Activated naive CD8-positive, alpha-beta T cell (primary cell): ENCODE data around the gene ZNF521.

ENCODE experiments used
- H3K27ac Mint-ChIP-seq: one replicate; pipeline ENCODE4 v1.8.0; 2021; ENCODE audit warnings: mixed read lengths
- H3K27me3 Mint-ChIP-seq: one replicate; pipeline ENCODE4 v1.8.0; 2021; ENCODE audit warnings: mixed read lengths
- H3K36me3 Mint-ChIP-seq: one replicate; pipeline ENCODE4 v1.8.0; 2021; ENCODE audit warnings: mixed read lengths
- H3K4me1 Mint-ChIP-seq: one replicate; pipeline ENCODE4 v1.8.0; 2021; ENCODE audit warnings: low read depth, mixed read lengths
- H3K4me3 Mint-ChIP-seq: one replicate; pipeline ENCODE4 v1.8.0; 2021; ENCODE audit warnings: mild to moderate bottlenecking, mixed read lengths
- H3K9me3 Mint-ChIP-seq: one replicate; pipeline ENCODE4 v1.8.0; 2021; ENCODE audit warnings: low read depth, mixed read lengths

The ZNF521 gene

DNA sequence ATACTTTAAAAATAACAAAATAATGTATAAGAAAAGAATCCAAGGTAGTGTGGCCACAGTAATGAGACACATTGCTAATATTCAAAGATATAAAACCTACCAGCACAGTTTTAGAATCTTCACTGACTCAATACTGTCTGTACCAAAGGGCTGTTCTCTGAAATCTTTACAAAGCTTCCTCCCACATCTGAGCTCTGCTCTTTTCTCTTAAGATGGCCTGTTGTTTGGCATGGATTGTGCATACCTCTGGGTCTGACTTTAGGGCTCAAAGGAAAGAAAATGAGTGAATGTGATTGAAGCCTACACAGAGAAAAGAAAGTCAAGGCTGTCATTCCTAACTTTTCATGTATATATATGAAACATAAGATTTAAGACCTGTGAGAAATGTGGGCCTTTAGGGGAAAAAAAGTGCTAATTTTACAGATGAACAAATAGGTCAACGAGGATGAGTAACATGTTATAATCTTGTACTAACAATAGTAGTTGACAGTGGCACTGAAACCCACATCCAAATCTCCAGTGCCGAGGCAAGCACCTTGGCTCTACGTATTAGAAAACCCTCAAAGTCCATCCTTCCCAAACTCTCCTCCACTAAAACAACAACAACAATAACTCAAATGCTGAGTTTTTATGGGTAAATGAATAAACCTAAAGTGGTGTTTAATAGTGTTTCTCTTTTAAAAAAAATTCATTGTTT lies 114.2 kb downstream of the ZNF521 start:
- Mint-ChIP-seq H3K27ac (no peak overlapping the region), H3K36me3 (no peaks in the 10 kb centered on the region), H3K4me3 (no peak overlapping the region), H3K4me1 (no peaks in the 10 kb centered on the region), H3K9me3 (no peaks in the 10 kb centered on the region), H3K27me3 (no peaks in the 10 kb centered on the region)

DNA sequence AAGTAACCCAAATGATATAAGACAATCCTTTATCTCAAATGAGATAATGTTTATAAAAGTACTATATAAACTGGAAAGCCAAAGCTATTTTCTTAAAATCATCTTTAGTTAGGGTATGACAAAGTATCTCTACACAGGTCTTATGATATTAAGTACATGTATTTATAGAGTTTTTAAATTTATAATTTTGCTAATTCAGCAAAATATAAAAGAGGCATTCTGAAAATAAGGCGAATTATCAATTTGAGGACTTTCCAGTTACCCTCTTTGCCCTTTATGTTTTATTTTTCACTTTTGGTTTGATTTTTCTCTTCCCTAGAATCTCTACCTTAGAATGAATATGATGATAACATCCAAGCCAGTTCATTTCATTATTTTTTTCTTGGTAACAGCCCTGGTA lies 115.2 kb downstream of the ZNF521 start:
- Mint-ChIP-seq H3K4me1 (no peaks in the 10 kb centered on the region), H3K9me3 (no peaks in the 10 kb centered on the region), H3K36me3 (no peaks in the 10 kb centered on the region), H3K27ac (no peak overlapping the region), H3K4me3 (no peak overlapping the region), H3K27me3 (no peaks in the 10 kb centered on the region)

DNA sequence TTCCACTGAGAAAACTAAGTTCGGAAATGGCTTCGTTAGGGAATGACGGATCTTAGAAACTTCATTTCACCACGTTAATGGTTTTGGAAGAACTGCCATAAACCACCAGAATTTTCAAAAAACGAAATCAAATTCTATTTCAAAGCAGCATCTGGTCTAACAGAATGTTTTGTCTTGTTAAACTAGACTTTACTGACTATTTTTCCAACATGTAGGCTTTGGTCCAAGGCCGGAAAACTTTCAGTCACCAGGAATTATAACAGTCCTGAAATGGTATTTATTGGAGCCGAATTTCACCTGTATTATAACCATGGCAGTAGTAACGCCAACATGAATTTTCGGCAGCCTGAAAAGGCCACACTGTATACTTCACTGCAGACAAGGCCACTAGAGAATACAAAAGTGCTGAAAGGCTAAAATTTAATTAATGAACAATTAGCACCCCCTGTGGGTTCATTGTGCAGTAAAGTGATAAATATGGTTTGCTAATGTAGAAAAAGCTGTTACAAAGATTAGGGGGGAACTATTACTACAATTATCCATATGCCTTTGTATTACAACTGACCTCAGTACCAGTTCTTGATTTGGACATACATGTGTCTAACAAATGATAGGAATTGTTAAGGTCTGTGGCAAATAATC lies 116.4 kb downstream of the ZNF521 start:
- Mint-ChIP-seq H3K36me3 (no peaks in the 10 kb centered on the region), H3K4me3 (no peak overlapping the region), H3K27me3 (no peaks in the 10 kb centered on the region), H3K9me3 (no peaks in the 10 kb centered on the region), H3K4me1 (no peaks in the 10 kb centered on the region), H3K27ac (no peak overlapping the region)

- Mint-ChIP-seq H3K27ac (no peak overlapping the region), H3K36me3 (no peaks in the 10 kb centered on the region), H3K9me3 (no peaks in the 10 kb centered on the region), H3K27me3 (no peaks in the 10 kb centered on the region), H3K4me1 (no peaks in the 10 kb centered on the region), H3K4me3 (no peak overlapping the region)
Observed at GRCh38 chr18:25234740-25235345, 117.1 kb downstream of the ZNF521 start.

DNA sequence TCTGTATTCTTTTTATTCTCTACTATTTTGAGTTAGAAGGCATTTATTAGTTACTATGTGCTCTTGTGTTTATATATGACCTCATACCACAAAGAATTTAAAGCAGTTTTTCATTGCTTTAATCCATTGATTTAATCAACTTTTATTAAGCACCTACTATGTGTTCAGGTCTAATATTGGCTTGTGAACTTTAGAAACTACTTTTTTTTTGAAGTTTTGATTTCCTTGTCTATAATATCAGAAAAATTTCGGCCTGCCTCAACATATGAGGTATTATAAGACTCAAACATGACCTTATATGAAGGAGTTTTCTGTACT lies 117.7 kb downstream of the ZNF521 start:
- Mint-ChIP-seq H3K4me1 (no peaks in the 10 kb centered on the region), H3K9me3 (no peaks in the 10 kb centered on the region), H3K27ac (no peak overlapping the region), H3K36me3 (no peaks in the 10 kb centered on the region), H3K27me3 (no peaks in the 10 kb centered on the region), H3K4me3 (no peak overlapping the region)

- Mint-ChIP-seq H3K4me3 (no peak overlapping the region), H3K27me3 (no peaks in the 10 kb centered on the region), H3K36me3 (no peaks in the 10 kb centered on the region), H3K27ac (no peak overlapping the region), H3K9me3 (no peaks in the 10 kb centered on the region), H3K4me1 (no peaks in the 10 kb centered on the region)
Observed at GRCh38 chr18:25233528-25234321, 118.2 kb downstream of the ZNF521 start.

GRCh38 chr18:25231327-25231691 lies 120.7 kb downstream of the ZNF521 start:
- Mint-ChIP-seq H3K9me3 (no peaks in the 10 kb centered on the region), H3K27ac (no peak overlapping the region), H3K4me1 (no peaks in the 10 kb centered on the region), H3K27me3 (no peaks in the 10 kb centered on the region), H3K4me3 (no peak overlapping the region), H3K36me3 (no peaks in the 10 kb centered on the region)

DNA sequence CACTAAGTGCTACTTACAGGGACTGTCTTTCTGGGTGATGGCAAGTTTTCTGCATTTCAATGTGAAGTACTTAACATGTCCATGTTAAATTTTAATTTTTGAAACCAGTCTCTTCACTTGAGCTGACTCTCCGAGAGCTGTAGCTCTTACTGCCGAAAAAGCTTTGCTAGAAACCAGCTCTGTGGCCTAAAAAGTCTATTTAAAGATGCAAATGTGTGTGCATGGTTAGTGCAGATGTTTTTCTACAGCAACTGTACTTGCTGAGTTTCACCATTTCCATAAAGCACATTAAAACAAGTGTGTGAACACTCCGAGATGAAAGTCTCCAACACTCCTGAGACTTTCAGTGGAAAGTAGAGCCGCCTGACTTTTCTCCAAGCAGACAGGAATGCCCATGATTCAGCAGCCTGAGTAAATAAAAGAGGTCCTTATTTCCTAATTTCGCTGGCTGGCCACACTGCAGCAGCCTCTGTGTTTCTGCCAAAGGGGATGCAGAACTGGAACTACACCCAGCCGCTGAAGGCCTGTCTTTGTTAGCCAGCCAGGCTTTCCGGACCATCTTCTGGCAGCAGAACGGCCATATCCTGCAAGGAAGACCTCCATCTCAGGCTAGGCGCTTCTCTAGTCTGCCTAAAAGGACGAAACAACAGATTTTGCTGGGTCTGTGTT lies 121.2 kb downstream of the ZNF521 start:
- H3K36me3 Mint-ChIP-seq = no peaks in the 10 kb centered on the region
- H3K27ac Mint-ChIP-seq = no peak overlapping the region
- no peak overlapping the region for H3K4me3 Mint-ChIP-seq
- H3K4me1 Mint-ChIP-seq = no peaks in the 10 kb centered on the region
- H3K27me3 Mint-ChIP-seq = no peaks in the 10 kb centered on the region
- no peaks in the 10 kb centered on the region for H3K9me3 Mint-ChIP-seq

- Mint-ChIP-seq H3K27ac (no peak overlapping the region), H3K36me3 (no peaks in the 10 kb centered on the region), H3K27me3 (no peaks in the 10 kb centered on the region), H3K4me1 (no peaks in the 10 kb centered on the region), H3K4me3 (no peak overlapping the region), H3K9me3 (no peaks in the 10 kb centered on the region)
Observed at GRCh38 chr18:25229920-25230319, 122.0 kb downstream of the ZNF521 start.

- no peaks in the 10 kb centered on the region for H3K9me3 Mint-ChIP-seq
- no peaks in the 10 kb centered on the region for H3K27me3 Mint-ChIP-seq
- H3K4me3 Mint-ChIP-seq = no peak overlapping the region
- no peak overlapping the region for H3K27ac Mint-ChIP-seq
- no peaks in the 10 kb centered on the region for H3K36me3 Mint-ChIP-seq
- H3K4me1 Mint-ChIP-seq = no peaks in the 10 kb centered on the region
Observed at GRCh38 chr18:25229081-25229480, 122.9 kb downstream of the ZNF521 start.

DNA sequence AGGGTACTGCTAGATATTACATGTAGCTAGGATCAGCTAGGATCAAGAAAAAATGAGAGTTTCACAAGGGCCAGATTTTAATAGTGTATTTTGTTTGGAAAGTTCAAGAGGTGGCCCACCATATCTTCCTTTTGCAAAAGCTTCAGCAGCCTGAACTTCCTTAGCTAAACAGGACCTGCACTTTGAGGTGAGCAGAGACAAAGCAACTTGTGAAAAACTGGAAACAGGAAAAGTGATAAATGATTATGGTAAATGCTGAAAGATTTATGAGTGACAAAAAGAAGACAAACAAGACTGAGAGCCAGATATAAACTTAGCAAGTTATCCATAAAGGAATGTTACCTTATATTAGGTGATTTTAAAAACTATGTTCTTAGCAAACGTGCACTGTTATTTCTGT lies 123.6 kb downstream of the ZNF521 start:
- no peaks in the 10 kb centered on the region for H3K36me3 Mint-ChIP-seq
- H3K4me1 Mint-ChIP-seq = no peaks in the 10 kb centered on the region
- H3K4me3 Mint-ChIP-seq = no peak overlapping the region
- no peak overlapping the region for H3K27ac Mint-ChIP-seq
- no peaks in the 10 kb centered on the region for H3K27me3 Mint-ChIP-seq
- no peaks in the 10 kb centered on the region for H3K9me3 Mint-ChIP-seq

- Mint-ChIP-seq H3K4me3 (no peak overlapping the region), H3K36me3 (no peaks in the 10 kb centered on the region), H3K9me3 (no peaks in the 10 kb centered on the region), H3K4me1 (no peaks in the 10 kb centered on the region), H3K27me3 (no peaks in the 10 kb centered on the region), H3K27ac (no peak overlapping the region)
Observed at GRCh38 chr18:25225151-25225550, 126.8 kb downstream of the ZNF521 start.

DNA sequence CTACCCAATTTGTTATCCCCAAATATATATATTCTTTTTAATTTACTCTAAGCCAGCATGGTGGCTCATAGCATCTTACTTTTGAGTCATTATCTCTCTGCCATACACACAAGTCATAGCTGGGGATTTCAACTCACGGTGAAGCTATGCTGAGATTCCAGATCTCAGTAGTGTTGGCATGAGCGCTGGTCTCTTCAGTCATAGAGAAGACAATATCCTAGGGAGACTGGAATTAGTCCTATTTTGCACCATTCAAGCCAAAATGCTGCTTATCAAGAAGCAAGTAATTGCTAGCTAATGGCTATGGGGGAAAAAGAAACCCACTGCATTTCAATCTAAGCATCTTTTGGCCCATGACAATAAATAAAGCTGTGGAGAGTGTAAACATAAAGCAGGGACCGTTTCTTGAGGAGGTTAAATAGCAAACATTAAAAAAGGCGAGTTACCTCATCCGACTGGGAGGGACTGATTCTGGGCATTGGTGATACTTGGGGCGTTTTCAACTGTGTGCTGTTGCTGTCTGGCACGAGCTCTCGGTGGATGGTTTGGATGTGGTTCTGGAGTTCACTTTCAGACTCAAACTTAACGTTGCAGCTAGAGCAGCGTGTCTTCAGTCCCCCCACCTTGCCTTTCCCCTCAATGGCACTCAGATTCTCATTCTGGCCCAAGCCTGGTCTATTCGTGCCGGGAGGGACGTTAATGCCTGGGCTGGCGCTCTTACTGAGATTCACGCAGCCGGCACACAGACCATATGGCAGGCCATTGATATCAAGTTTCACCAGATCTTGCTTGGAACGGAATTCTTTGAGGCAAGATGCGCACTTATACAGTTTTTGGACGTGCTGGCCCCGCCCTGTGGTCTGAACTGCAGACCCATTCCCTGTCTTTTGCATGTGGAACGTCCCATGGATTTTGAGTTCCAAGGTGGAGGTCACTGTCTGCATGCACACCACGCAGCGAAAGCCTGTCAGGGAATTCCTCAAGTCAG lies 127.8 kb downstream of the ZNF521 start:
- Mint-ChIP-seq H3K27ac (no peak overlapping the region), H3K4me3 (no peak overlapping the region), H3K4me1 (no peaks in the 10 kb centered on the region), H3K9me3 (no peaks in the 10 kb centered on the region), H3K27me3 (no peaks in the 10 kb centered on the region), H3K36me3 (no peaks in the 10 kb centered on the region)

GRCh38 chr18:25223211-25223610 lies 128.8 kb downstream of the ZNF521 start:
- Mint-ChIP-seq H3K9me3 (no peaks in the 10 kb centered on the region), H3K4me1 (no peaks in the 10 kb centered on the region), H3K27ac (no peak overlapping the region), H3K27me3 (no peaks in the 10 kb centered on the region), H3K4me3 (no peak overlapping the region), H3K36me3 (no peaks in the 10 kb centered on the region)
